ENCODE results near the gene CHAF1A. TPM values are rescaled to one million over a fixed set of nuclear protein-coding genes. Genes with fewer than 3 reads are reported as not detected.

Gene CHAF1A
- total RNA-seq, 2 experiments from 2014 or later = 77.0 to 78.9 TPM

DNA sequence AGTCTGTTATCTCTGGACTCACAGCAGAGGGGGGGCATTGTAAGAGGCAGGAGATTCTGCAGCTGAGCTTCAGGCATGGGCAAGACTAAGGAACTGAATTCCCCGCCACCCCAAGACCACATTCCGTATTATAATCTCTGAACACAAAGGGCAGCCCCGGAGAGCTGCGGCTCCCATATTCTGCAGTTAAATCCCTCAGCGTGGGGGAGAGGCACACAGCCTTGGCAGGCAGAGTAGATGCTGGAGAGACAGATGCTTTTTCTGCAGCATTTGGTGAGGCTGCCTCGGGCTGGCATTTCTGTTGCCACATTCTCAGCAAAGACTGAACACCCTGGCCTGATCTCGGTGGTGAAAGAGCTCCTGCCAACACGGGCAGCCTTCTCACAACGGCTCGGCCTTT, 12.9 kb downstream of the CHAF1A start:
- POLR2A ChIA-PET = interaction anchor here (0.6 kb wide), 1 partner anchor 18 kb away, joined by 3 read pairs; no protein-coding TSS in a partner anchor
- ATAC-seq (no peak), DNase-seq (no peak)
- Mint-ChIP-seq H3K4me1 (no peaks in the 10 kb centered on the region), H3K36me3 (ENCODE audit: low read depth) (peaks cover 47% of the 10 kb centered on the region), H3K27ac (no peak overlapping the region), H3K4me3 (no peak overlapping the region), H3K9me3 (ENCODE audit: low read depth) (no peaks in the 10 kb centered on the region), H3K27me3 (no peaks in the 10 kb centered on the region)
- CTCF ChIA-PET = interaction anchor here (0.7 to 0.9 kb wide), 2 partner anchors 22 to 148 kb away, joined by 3 read pairs; no protein-coding TSS in a partner anchor
- intact Hi-C loops (cut with DNase I, micrococcal nuclease) = no loop called here

DNA sequence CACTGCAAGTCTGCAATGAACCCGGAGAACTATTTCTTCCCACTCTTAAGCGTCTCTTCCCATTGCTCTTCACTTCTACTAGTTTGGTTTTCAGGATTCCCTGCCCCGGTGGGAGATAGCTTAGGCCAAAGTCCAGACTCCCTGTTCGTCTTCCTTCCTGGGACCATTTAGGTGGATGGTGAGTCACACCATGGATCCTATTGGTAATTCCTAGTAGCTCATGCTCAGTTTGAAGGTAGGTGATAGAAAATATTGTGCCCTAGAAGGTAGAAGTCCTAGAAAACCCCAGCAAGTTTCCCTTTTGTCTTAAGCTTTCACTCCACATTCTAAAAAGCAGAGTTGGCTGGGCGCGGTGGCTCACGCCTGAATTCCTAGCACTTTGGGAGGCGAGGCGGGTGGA, 13.8 kb downstream of the CHAF1A start:
- Mint-ChIP-seq H3K4me1 (no peaks in the 10 kb centered on the region), H3K9me3 (ENCODE audit: low read depth) (no peaks in the 10 kb centered on the region), H3K27ac (no peak overlapping the region), H3K36me3 (ENCODE audit: low read depth) (peaks cover 47% of the 10 kb centered on the region), H3K4me3 (no peak overlapping the region), H3K27me3 (no peaks in the 10 kb centered on the region)
- ChIA-PET POLR2A (interaction anchor here (0.6 to 0.9 kb wide), 2 partner anchors 9 to 160 kb away, joined by 3 to 6 read pairs; no protein-coding TSS in a partner anchor), CTCF (no interaction called here)
- no peak for ATAC-seq
- no peak for DNase-seq
- intact Hi-C loops (cut with DNase I, micrococcal nuclease) = no loop called here

- H3K9me3 Mint-ChIP-seq (ENCODE audit: low read depth) = no peaks in the 10 kb centered on the region
- no peak for ATAC-seq
These were observed 21.1 kb downstream of the CHAF1A start for GRCh38 chr19:4423416-4424126.

DNA sequence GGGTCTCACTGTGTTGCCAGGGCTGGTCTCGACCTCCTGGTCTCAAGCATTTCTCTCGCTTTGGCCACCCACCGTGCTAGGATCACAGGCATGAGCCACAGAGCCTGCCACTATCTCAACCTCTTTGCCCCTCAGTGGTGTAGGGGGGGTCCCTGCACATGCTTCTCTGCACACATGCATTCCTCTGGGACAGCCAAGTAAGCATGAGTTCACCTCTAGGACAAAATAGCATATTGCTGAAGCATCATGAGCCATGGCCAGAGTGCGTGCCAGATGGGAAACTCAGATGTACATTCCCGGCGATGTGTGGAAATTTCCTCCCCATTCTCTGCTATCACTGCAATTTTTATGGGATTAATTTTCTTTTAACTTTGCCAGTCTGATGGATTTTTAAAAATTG, 23.1 kb downstream of the CHAF1A start:
- no peaks in the 10 kb centered on the region for H3K4me1 Mint-ChIP-seq
- H3K9me3 Mint-ChIP-seq (ENCODE audit: low read depth) = no peaks in the 10 kb centered on the region
- no peak for DNase-seq
- CTCF ChIA-PET = no interaction called here
- no peaks in the 10 kb centered on the region for H3K27me3 Mint-ChIP-seq
- ATAC-seq = no peak
- peaks cover 42% of the 10 kb centered on the region for H3K36me3 Mint-ChIP-seq (ENCODE audit: low read depth)
- intact Hi-C loops (cut with DNase I, micrococcal nuclease) = no loop called here
- POLR2A ChIA-PET = no interaction called here
- H3K27ac Mint-ChIP-seq = no peak overlapping the region
- no peak overlapping the region for H3K4me3 Mint-ChIP-seq

More at GRCh38 chr19:4423416-4424126, 21.1 kb downstream of the CHAF1A start:
- intact Hi-C loops (cut with DNase I, micrococcal nuclease) = no loop called here
- H3K36me3 Mint-ChIP-seq (ENCODE audit: low read depth) = peaks cover 31% of the 10 kb centered on the region
- ChIA-PET POLR2A (no interaction called here), CTCF (interaction anchor here (0.6 kb wide), 1 partner anchor 201 kb away, joined by 3 read pairs; no protein-coding TSS in a partner anchor)
- DNase-seq = no peak
- no peaks in the 10 kb centered on the region for H3K27me3 Mint-ChIP-seq
- no peak overlapping the region for H3K4me3 Mint-ChIP-seq
- H3K4me1 Mint-ChIP-seq = no peaks in the 10 kb centered on the region
- no peak overlapping the region for H3K27ac Mint-ChIP-seq

- POLR2A ChIA-PET = interaction anchor here (0.7 kb wide), 1 partner anchor 468 kb away, joined by 3 read pairs; no protein-coding TSS in a partner anchor
- no peaks in the 10 kb centered on the region for H3K9me3 Mint-ChIP-seq (ENCODE audit: low read depth)
- DNase-seq (no peak), ATAC-seq (no peak)
- peaks cover 54% of the 10 kb centered on the region for H3K36me3 Mint-ChIP-seq (ENCODE audit: low read depth)
- H3K27ac Mint-ChIP-seq = no peak overlapping the region
- intact Hi-C loops (cut with DNase I, micrococcal nuclease) = no loop called here
- H3K4me3 Mint-ChIP-seq = no peak overlapping the region
- no peaks in the 10 kb centered on the region for H3K4me1 Mint-ChIP-seq
- no peaks in the 10 kb centered on the region for H3K27me3 Mint-ChIP-seq
- CTCF ChIA-PET = interaction anchor here (0.7 kb wide), 1 partner anchor 66 kb away, joined by 3 read pairs; no protein-coding TSS in a partner anchor
These were observed 26.0 kb downstream of the CHAF1A start for GRCh38 chr19:4428326-4428975.

GRCh38 chr19:4429256-4429655, 26.8 kb downstream of the CHAF1A start:
- no peaks in the 10 kb centered on the region for H3K27me3 Mint-ChIP-seq
- ChIA-PET POLR2A (interaction anchor here (0.7 kb wide), 1 partner anchor 467 kb away, joined by 3 read pairs; no protein-coding TSS in a partner anchor), CTCF (interaction anchor here (0.6 to 1.0 kb wide), 3 partner anchors 10 to 180 kb away, joined by 3 to 4 read pairs (median 3); no protein-coding TSS in a partner anchor)
- peaks cover 47% of the 10 kb centered on the region for H3K36me3 Mint-ChIP-seq (ENCODE audit: low read depth)
- DNase-seq (no peak), ATAC-seq (no peak)
- no peaks in the 10 kb centered on the region for H3K9me3 Mint-ChIP-seq (ENCODE audit: low read depth)
- H3K4me3 Mint-ChIP-seq = no peak overlapping the region
- intact Hi-C loops (cut with DNase I, micrococcal nuclease) = no loop called here
- H3K27ac Mint-ChIP-seq = no peak overlapping the region
- H3K4me1 Mint-ChIP-seq = no peaks in the 10 kb centered on the region

GRCh38 chr19:4429771-4430171, 27.3 kb downstream of the CHAF1A start:
- ATAC-seq = no peak
- intact Hi-C loops (cut with DNase I, micrococcal nuclease) = no loop called here
- CTCF ChIA-PET = interaction anchor here (0.6 to 1.0 kb wide), 3 partner anchors 10 to 181 kb away, joined by 3 to 4 read pairs (median 3); no protein-coding TSS in a partner anchor
- H3K9me3 Mint-ChIP-seq (ENCODE audit: low read depth) = no peaks in the 10 kb centered on the region
- no peak overlapping the region for H3K27ac Mint-ChIP-seq
- POLR2A ChIA-PET = no interaction called here
- peaks cover 51% of the 10 kb centered on the region for H3K36me3 Mint-ChIP-seq (ENCODE audit: low read depth)
- no peaks in the 10 kb centered on the region for H3K27me3 Mint-ChIP-seq
- no peaks in the 10 kb centered on the region for H3K4me1 Mint-ChIP-seq
- no peak for DNase-seq
- no peak overlapping the region for H3K4me3 Mint-ChIP-seq

DNA sequence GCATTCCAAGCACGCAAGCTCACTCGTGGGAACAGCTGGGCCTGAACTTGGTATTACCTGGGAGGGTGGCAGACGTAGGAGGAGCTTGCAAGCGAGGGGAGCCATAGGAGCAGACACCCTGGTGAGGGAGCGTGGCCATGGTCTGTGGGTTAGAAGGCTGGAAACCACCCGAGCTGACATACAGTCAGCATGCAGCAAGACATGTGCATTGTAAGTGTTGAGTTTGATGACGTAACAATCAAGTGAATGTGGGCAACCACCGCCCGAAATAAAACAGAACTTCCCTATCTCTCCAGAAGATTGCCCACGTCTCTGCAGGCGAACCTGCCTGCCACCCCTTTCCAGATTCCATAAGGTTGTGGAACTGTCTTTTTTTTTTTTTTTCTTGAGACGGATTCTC, 28.3 kb downstream of the CHAF1A start:
- H3K9me3 Mint-ChIP-seq (ENCODE audit: low read depth) = no peaks in the 10 kb centered on the region
- CTCF ChIA-PET = no interaction called here

DNA sequence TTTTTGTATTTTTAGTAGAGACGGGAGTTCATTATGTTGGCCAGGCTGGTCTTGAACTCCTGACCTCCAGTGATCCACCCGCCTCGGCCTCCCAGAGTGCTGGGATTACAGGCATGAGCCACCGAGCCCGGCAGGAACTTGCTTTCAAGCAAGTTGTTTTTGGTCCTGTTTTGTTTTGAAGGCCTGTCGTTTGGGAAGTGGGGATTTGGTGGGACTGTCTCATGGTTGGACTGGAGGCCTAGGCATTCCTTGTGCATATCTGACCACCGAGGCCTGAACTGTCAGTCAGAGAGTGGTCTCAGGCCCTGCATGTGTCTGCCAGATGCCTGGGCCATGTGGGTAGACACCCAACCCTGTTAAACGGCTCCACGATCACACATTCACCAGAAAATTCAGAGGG, 28.9 kb downstream of the CHAF1A start:
- Mint-ChIP-seq H3K4me3 (no peak overlapping the region), H3K36me3 (ENCODE audit: low read depth) (peaks cover 49% of the 10 kb centered on the region), H3K9me3 (ENCODE audit: low read depth) (no peaks in the 10 kb centered on the region), H3K27me3 (no peaks in the 10 kb centered on the region), H3K4me1 (no peaks in the 10 kb centered on the region), H3K27ac (no peak overlapping the region)
- ChIA-PET POLR2A (no interaction called here), CTCF (no interaction called here)
- ATAC-seq (no peak), DNase-seq (no peak)
- intact Hi-C loops (cut with DNase I, micrococcal nuclease) = no loop called here

More for the DNA sequence above, 28.3 kb downstream of the CHAF1A start:
- H3K27me3 Mint-ChIP-seq = no peaks in the 10 kb centered on the region
- H3K27ac Mint-ChIP-seq = no peak overlapping the region
- H3K4me1 Mint-ChIP-seq = no peaks in the 10 kb centered on the region
- ATAC-seq (no peak), DNase-seq (no peak)
- peaks cover 51% of the 10 kb centered on the region for H3K36me3 Mint-ChIP-seq (ENCODE audit: low read depth)
- intact Hi-C loops (cut with DNase I, micrococcal nuclease) = no loop called here
- H3K4me3 Mint-ChIP-seq = no peak overlapping the region
- POLR2A ChIA-PET = no interaction called here

DNA sequence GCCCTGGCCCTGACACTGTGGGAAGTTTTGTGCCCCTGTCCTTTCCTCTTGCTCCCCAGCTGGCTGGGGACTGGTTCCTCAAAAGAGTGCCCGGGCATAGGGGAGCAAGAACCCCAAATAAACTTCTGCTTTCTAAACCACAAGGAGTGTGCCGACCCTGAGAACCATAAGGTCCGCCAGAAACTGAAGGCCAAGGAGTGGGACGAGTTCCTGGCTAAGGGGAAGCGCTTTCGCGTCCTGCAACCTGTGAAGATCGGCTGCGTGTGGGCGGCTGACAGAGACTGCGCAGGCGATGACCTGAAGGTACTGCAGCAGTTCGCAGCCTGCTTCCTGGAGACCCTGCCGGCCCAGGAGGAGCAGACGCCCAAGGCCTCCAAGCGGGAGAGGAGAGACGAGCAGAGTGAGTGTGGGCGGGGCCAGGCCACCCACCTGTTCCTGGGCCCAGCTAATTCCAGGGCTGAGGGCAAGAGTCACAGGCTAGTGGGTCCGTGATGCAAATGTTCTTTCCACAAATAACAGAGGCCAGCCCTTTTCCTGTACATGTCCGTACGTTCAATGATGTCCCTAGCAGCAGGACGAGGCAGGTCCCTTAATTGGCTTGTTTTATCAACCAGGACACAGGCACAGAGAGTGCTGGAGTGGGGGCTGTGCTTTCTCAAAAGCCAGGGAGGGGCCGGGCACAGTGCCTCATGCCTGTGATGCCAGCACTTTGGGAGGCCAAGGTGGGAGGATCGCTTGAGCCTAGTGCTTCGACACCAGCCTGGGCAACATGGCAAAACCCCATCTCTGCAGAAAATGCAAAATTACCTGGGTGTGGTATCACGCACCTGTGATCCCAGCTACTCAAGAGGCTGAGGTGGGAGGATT, 29.6 kb downstream of the CHAF1A start:
- ChIA-PET POLR2A (interaction anchor here (0.7 kb wide), 1 partner anchor 113 kb away, joined by 5 read pairs; no protein-coding TSS in a partner anchor), CTCF (no interaction called here)
- Mint-ChIP-seq H3K4me3 (no peak overlapping the region), H3K27me3 (no peaks in the 10 kb centered on the region), H3K4me1 (no peaks in the 10 kb centered on the region), H3K36me3 (ENCODE audit: low read depth) (peaks cover 49% of the 10 kb centered on the region), H3K27ac (no peak overlapping the region), H3K9me3 (ENCODE audit: low read depth) (no peaks in the 10 kb centered on the region)
- ATAC-seq (no peak), DNase-seq (no peak)
- intact Hi-C loops (cut with DNase I, micrococcal nuclease) = no loop called here

- Mint-ChIP-seq H3K27me3 (no peaks in the 10 kb centered on the region), H3K9me3 (ENCODE audit: low read depth) (no peaks in the 10 kb centered on the region), H3K4me3 (no peak overlapping the region), H3K27ac (no peak overlapping the region), H3K4me1 (no peaks in the 10 kb centered on the region), H3K36me3 (ENCODE audit: low read depth) (peaks cover 50% of the 10 kb centered on the region)
- ATAC-seq (no peak), DNase-seq (no peak)
- intact Hi-C loops (cut with DNase I, micrococcal nuclease) = no loop called here
- ChIA-PET CTCF (no interaction called here), POLR2A (interaction anchor here (0.6 kb wide), 1 partner anchor 918 kb away, joined by 3 read pairs; no protein-coding TSS in a partner anchor)
These were observed 30.6 kb downstream of the CHAF1A start for GRCh38 chr19:4432918-4433506.
